ENCODE measurements around the gene NAAA. TPM values are rescaled to one million over a fixed set of nuclear protein-coding genes. Genes with fewer than 3 reads are reported as not detected.
"Not testable (repeated sequence)": the region's sequence is repeated elsewhere in the genome, so short reads cannot be mapped to it uniquely, and the experiment has no call there.

The NAAA gene
- total RNA-seq (2014; rRNA removed; shearing (Covaris generic)), result 0.39 and 4.3 TPM in 2 replicates

- DNase-seq (ENCODE audit: low spot score), result no peak
Observed at GRCh38 chr4:75940692-75941253, at the start of gene NAAA. TSS of gene NAAA (minus strand) at chr4:75941013. CDS start at chr4:75940949, 64 bp downstream.

GRCh38 chr4:75989846-75990528, 49.2 kb upstream of the NAAA start:
- DNase-seq (ENCODE audit: low spot score), result no peak

- no peak for DNase-seq (ENCODE audit: low spot score)
Observed at GRCh38 chr4:75985116-75985515, 44.3 kb upstream of the NAAA start.

- DNase-seq (ENCODE audit: low spot score), result no peak
Observed at GRCh38 chr4:75980576-75980975, 39.8 kb upstream of the NAAA start.

GRCh38 chr4:75976177-75976576, 35.4 kb upstream of the NAAA start:
- no peak for DNase-seq (ENCODE audit: low spot score)

GRCh38 chr4:75973766-75974165, 33.0 kb upstream of the NAAA start:
- no peak for DNase-seq (ENCODE audit: low spot score)

- no peak for DNase-seq (ENCODE audit: low spot score)
Observed at GRCh38 chr4:75968084-75968483, 27.3 kb upstream of the NAAA start.

- DNase-seq (ENCODE audit: low spot score), result no peak
Observed at GRCh38 chr4:75963558-75963957, 22.7 kb upstream of the NAAA start.

GRCh38 chr4:75962072-75962471, 21.3 kb upstream of the NAAA start:
- not testable (repeated sequence) for DNase-seq (ENCODE audit: low spot score)

- not testable (repeated sequence) for DNase-seq (ENCODE audit: low spot score)
Observed at GRCh38 chr4:75958546-75958945, 17.7 kb upstream of the NAAA start.

GRCh38 chr4:75954811-75955210, 14.0 kb upstream of the NAAA start:
- DNase-seq (ENCODE audit: low spot score), result not testable (repeated sequence)

- DNase-seq (ENCODE audit: low spot score), result no peak
Observed at GRCh38 chr4:75953509-75953908, 12.7 kb upstream of the NAAA start.

GRCh38 chr4:75950213-75950815, 9.5 kb upstream of the NAAA start:
- peak; percentile 19 for DNase-seq (ENCODE audit: low spot score)

GRCh38 chr4:75948822-75949444, 8.1 kb upstream of the NAAA start:
- no peak for DNase-seq (ENCODE audit: low spot score)

GRCh38 chr4:75939890-75940691, 722 bp downstream of the NAAA start:
- no peak for DNase-seq (ENCODE audit: low spot score)

- no peak for DNase-seq (ENCODE audit: low spot score)
Observed at GRCh38 chr4:75935628-75936027, 5.2 kb downstream of the NAAA start.

GRCh38 chr4:75930152-75930551, 10.7 kb downstream of the NAAA start:
- DNase-seq (ENCODE audit: low spot score), result no peak

GRCh38 chr4:75924916-75925315, 15.9 kb downstream of the NAAA start:
- not testable (repeated sequence) for DNase-seq (ENCODE audit: low spot score)

- DNase-seq (ENCODE audit: low spot score), result no peak
Observed at GRCh38 chr4:75924309-75924827, 16.4 kb downstream of the NAAA start.

GRCh38 chr4:75922588-75922987, 18.2 kb downstream of the NAAA start:
- no peak for DNase-seq (ENCODE audit: low spot score)

- no peak for DNase-seq (ENCODE audit: low spot score)
Observed at GRCh38 chr4:75921910-75922309, 18.9 kb downstream of the NAAA start.

GRCh38 chr4:75920327-75920726, 20.5 kb downstream of the NAAA start:
- no peak for DNase-seq (ENCODE audit: low spot score)
